Pulmonary artery endothelial cell (primary cell): Measurements from ENCODE around the gene LHX1. TPM values are rescaled to one million over a fixed set of nuclear protein-coding genes. Genes with fewer than 3 reads are reported as not detected.

Experiments
- DNase-seq: peaks from one replicate; pipeline ENCODE4 v3.0.0-alpha.2; 2011; ENCODE audit warnings: low read depth, low spot score
- total RNA-seq: library from RNA; depleted of rRNA; stranded (reverse); fragments of >200 nt; gene quantifications from 2 replicates; pipeline ENCODE4 v1.2.3, GENCODE V29; 2014

Gene LHX1
- total RNA-seq, 1 donor from 2014 or later: not detected

DNA sequence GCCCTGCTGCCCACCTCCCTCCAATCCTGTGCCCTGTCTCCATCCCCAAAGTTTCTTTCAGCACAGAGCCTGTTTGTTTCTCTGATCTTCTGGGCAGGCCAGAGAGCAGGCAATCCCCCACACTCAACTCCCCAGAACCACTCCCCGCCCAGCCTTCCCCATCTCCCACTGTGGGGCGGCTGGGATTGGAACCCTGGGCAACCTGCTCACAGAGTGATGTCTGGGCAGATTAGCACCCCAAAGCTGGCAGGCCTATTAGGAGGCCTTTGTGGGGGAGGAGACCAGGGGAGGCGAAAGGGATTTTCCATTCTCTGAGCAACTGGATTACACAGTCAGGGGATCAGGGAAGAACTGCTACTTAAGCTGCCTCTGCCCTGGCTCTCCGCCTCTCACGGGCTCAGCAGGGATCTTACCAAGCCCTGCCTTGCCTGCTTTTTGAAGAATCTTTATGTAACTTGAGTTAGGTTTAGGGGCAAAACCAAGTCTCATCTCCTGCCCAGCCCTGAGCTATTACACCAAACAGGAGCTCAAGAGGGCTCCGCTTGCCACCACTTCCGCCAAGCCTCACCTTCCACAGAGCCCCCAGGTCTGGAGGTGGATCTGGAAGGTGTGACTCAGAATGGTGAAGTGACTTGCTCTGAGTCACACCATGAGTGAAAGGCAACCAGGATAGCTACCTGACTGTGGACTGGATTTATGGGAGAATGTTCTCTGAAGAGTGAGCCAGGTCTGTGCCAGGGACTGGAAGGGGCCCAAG is 16.0 kb upstream of the LHX1 start:
- DNase-seq: no peak

DNA sequence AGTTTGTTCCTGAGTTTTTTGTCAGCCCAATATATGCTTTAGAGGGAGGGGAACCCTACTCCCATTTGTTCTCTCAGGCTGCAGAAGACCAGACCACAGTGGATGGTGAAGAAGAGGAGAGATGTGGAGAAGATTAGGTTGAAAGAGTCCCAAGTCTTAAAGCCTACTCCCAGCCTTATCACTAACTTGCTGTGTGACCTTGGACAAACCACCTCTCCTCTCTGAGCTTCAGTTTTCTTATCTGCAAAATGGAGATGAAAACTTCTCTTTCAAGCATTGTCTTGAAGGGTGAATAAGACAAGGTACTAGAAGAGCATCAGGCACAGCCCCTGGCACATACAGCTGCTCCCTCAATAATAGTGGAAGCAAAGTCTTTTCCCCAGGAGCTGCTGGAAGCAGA is 15.1 kb upstream of the LHX1 start:
- DNase-seq: no peak

DNA sequence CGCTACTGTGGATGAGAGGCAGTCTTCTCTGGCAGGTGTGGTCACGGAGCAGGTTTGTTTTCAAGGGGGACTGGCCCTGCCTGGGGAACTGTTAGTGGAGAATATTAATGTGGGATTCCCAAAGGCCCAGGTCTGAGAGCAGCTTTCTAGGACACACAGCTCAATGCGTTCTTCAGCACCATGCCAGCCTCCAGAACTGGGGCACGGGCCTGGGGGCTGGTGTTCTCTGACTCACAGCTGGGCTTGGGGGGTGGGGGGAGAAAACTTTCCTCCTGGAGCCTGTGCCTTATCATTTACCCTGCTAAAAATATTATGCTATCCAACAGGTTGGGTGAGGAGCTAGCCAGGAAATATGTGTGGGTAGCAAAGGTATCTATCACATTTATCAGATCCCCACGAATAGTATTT is 13.5 kb upstream of the LHX1 start:
- no peak for DNase-seq

GRCh38 chr17:36926226-36926625 is 11.0 kb upstream of the LHX1 start:
- DNase-seq: no peak

- no peak for DNase-seq
Observed at GRCh38 chr17:36926701-36927100, 10.6 kb upstream of the LHX1 start.

- DNase-seq: no peak
Observed at GRCh38 chr17:36928471-36929345, 8.6 kb upstream of the LHX1 start.

DNA sequence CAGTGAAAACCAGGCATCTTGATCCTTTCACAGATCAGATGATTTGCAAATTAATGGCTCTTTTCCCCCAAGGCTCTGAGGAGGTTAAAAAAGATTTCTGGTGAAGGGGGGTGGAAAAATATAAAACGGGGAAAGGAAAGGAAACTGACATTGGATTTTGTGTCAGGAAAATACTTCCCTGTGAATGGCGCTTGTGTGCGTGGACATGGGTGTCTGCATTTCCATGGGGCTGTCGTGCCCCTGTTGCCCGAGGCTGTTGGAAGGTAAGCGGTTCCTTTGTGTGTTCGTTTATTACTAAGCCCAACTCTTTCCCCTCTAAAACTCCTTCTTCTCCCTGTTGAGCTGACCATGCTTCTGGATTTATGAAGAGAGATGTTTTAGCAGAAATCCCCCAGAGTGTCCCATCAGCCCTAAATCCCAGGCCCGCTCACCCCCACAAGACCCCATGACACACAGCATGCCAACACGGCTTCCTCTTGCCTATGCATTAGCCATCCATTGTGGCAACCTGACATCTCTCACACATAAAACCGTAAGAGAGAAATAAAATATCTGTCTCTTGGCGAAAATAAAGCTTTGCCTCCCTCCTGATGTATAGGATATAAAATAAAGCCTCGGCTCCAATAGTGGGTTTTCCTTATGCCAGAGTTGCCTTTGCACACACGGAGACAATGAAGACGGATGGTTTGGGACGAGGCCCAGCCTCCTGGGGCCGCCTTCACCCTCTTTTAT is 7.3 kb upstream of the LHX1 start:
- no peak for DNase-seq

DNA sequence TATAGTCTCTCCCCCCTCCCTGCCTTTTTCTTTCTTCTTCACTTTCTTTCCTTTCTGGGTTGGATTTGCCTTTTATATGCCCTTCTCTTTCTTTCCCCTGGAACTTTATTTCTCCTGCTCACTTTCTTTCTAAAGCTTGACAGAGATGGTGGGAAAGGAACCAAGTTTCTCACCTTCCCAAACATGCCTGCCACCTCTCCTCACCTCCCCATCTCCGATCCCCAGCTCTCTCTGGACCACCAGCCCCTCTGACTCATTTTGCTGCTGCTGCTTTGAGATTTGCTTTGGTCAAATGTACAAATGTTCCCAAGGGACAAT is 6.7 kb upstream of the LHX1 start:
- DNase-seq: no peak

- no peak for DNase-seq
Observed at GRCh38 chr17:36931096-36931696, 6.1 kb upstream of the LHX1 start.

DNA sequence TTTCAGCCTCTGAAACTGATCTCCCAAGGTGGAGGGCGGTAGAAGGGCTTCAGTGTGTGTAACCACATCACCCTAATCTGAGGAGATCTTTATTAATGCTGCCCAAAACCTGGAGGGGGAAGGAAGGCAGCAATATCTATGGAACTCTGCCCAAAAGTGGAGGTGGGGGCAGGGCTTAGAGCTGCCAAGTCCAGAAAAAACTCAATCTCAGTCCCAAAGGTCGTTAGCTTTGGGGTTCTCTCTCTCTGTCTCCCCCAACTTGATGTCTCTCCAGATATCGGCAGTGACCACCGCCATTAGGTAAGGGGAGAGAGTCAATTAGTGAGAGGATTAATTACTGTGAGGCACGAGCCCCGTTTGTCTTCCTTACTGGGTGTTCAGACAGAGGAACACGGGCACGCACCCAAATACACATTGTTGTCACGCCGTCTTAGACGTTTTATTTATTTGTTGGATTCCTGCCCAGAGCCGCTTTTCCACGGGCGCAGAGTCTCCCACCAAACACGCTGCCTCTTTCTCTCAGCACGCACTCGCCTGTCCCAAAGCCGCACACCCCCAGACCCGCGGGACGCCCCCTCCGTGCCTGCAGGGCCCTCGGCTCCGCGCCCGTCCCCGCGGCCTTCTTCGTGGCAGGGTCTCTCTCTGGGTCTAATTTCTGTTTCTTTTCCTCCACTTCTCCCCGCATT is 5.4 kb upstream of the LHX1 start:
- no peak for DNase-seq

DNA sequence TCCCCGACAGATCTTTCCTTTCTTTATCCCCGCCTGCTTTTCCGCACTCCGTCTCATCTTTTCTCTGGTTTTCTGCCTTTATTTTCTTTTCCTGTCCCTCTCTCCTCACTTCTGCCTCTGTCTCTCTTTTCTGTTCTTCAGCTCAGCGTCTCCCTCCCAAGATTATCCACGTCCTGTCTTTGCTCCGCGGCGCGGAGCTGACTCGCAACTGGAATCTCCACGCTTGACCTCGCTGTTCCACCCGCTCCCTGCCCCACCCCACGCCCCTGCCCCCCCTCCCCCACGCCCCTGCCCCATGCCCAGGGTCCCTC is 4.9 kb upstream of the LHX1 start:
- DNase-seq: no peak

GRCh38 chr17:36932694-36933511 is 4.4 kb upstream of the LHX1 start:
- DNase-seq: no peak

DNA sequence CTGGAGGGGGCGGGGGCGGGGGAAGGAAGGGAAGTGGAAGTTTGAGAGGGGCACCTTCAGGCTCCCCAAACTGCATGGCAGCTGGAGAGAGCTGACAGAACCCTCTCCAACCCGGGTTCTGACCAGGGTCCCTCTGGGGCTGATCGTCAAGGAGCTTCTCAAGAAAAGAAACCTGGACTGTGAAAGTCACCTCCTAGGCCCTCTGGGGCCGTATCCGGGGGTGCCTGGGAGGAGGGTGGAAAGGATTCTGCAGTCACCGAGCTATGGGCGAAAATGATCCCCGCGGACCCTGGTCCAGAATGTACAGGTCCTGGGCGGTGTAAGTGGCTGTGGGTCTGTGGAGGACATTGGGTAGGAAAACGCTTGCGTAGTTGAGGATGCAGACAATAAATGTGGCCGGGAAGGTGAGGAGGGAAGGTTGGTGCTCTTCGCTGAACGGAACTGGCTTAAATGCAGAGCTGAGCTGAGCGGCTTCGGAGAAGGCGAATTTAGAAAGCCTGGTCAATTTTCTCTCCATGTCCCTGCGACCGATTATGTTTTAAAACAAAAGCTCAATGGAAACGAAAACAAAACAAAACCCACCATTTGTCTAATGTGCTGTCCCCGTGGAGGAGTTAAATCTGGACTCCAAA is 3.6 kb upstream of the LHX1 start:
- DNase-seq: no peak

DNA sequence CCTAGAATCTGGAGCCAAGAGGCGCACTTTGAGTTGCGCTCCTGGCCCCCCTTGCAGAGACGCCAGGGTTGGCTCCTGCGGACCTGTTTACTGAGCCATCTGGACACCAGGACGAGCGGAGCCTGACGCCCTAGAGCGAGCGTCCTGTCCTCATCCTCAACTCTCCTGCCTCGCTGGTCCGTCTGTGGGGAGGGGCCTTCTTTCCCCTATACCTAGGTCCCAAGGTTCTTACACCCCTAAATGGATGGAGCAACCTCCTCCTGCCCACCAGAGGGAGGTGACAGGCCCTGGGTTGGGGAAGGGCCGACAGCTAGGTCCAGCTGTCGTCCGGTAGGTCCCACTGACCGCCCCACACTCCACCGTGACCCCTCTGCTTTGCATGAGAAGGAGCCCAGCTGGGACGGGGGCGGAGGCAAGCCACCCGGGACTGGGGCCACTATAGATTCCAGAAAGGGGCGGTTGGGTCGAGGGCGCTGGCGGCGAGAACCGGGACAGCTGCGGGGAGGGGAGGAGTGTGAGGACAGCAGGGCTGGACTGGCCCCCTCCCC is 3.1 kb upstream of the LHX1 start:
- DNase-seq: no peak

DNA sequence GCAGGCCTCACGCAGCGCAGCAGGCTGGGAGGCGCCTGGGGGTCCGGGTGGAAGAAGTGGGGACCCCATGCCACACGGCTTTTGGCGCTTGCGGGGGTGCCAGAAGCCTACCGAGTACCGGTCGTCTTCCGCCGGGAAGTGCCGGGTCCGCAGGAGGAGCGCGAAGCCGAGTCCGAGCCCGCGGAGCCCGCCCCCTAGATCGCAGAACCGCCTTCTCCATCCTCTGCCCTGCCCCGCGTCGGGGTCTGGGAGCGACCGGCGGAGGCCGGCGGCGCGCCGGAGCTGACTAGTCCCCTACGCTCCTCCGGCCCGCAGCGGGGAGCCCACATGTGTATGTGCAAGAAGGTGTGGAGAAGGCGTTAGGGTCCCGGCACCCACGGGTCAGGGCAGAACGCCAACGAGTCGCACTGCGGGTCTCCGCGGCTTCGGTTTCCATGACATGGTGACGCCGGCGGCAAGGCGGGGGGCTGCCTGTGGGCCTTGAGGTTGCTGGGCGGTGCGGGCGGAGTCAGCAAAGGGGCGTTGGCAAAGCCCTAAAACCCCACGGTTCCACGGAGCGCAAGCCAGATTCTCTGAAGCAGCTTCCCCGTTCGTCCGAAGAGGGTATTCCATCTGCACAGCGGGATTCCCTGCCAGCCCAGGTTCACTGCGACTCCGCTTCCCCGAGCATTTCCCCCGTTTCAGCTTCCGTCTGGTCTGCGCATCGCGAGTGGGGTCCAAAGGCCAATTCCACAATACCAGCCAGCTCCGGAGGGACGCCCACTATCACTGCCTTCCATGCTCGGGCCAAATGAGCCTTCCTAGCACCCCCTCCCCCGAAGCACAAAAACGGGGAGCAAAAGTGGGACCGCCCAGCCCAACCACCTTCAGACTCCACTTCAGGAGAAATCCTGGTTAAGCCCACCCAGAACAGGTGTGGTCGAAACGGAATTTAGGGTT is 2.3 kb upstream of the LHX1 start:
- DNase-seq: no peak

DNA sequence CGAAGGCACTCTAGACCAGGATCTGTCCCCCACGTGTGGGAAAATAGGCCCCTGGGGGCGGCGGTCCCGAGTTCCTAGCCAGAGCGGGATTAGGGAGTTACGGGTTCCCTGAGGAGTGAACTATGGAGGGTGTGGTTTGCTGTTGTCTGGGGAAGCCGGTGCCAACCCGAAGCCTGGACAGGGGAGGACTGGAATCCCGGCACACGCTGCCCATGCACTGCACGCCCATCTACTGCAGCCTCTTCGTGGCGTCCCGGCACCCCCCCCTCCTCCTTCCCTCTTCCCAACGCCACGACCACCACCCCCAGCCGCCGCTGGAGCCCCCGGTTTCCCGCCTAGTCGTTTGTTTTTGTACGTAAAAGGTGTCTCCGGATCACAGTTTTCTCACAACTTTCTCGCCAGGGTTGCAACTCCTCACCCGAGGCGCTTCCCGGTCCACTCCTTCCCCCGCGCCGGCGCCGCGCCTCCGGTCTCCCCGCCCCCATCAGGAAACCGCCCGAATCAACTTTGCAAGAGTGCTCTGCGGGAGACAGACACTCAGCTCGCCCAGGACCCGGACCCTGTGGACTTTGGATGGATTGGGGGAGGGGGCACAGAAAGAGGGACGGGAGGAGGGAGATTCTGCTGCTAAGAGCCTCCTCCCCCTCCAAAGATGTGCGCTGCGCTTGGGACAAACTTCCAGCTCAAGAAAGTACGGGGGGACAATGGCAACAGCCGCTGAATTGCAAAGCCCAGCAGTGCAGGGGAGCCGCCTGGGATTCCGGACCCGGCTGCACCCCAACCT is 1.4 kb upstream of the LHX1 start:
- DNase-seq: no peak

DNA sequence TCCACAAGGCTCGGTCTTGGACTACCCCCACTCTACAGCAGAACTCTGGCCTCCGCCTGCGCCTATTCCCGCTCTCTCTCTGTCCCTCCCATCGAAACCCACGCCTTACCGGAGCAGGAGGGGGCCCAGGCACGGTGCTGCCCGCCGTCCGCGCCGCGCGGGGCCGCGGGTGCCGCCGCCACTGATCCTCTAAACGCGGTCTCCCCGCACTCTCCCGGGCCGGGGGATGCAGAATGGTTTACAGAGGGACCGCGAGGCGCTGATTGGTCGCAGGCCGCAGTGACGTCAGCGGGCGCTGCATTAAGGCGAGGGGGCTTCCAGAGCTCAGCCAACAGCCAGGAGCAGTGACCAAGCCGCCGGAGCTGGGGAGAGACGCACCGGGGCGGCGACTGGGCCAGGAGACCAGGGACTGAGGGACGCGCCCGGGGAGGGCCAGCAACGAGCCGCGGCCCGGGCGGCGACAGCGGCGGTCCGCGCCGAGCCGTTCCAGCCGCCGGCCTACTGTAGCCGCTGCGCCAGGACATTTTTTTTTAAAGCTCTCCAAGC is 747 bp upstream of the LHX1 start:
- no peak for DNase-seq
